Measurements from ENCODE around the gene CELA3A. TPM values are rescaled to one million over a fixed set of nuclear protein-coding genes. Genes with fewer than 3 reads are reported as not detected.
A peak's percentile ranks its signal among the peaks of the same experiment; 100 is the strongest.

CELA3A gene
- total and polyA plus RNA-seq, 2 of the 13 experiments (the other 11 are each of a cell fraction or from before 2014, with no cell fraction given): 0.09 TPM; not detected in 1

- TF ChIP-seq, protein P1, sequence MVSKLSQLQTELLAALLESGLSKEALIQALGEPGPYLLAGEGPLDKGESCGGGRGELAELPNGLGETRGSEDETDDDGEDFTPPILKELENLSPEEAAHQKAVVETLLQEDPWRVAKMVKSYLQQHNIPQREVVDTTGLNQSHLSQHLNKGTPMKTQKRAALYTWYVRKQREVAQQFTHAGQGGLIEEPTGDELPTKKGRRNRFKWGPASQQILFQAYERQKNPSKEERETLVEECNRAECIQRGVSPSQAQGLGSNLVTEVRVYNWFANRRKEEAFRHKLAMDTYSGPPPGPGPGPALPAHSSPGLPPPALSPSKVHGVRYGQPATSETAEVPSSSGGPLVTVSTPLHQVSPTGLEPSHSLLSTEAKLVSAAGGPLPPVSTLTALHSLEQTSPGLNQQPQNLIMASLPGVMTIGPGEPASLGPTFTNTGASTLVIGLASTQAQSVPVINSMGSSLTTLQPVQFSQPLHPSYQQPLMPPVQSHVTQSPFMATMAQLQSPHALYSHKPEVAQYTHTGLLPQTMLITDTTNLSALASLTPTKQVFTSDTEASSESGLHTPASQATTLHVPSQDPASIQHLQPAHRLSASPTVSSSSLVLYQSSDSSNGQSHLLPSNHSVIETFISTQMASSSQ (IDR thresholded peaks at IDR 0.05; ENCODE audit: low read depth): no peak
- TF ChIP-seq, protein P1 (CRISPR knock-in tag; IDR thresholded peaks at IDR 0.05; ENCODE audit: borderline replicate concordance): no peak
- no peak for TF ChIP-seq ZNF17 (CRISPR knock-in tag; IDR thresholded peaks at IDR 0.05)
- peak; percentile 51; the same call in 1 of the 2 replicates for TF ChIP-seq HOXA9 (CRISPR knock-in tag; IDR thresholded peaks at IDR 0.05; ENCODE audit: borderline replicate concordance)
- TF ChIP-seq, protein P2, sequence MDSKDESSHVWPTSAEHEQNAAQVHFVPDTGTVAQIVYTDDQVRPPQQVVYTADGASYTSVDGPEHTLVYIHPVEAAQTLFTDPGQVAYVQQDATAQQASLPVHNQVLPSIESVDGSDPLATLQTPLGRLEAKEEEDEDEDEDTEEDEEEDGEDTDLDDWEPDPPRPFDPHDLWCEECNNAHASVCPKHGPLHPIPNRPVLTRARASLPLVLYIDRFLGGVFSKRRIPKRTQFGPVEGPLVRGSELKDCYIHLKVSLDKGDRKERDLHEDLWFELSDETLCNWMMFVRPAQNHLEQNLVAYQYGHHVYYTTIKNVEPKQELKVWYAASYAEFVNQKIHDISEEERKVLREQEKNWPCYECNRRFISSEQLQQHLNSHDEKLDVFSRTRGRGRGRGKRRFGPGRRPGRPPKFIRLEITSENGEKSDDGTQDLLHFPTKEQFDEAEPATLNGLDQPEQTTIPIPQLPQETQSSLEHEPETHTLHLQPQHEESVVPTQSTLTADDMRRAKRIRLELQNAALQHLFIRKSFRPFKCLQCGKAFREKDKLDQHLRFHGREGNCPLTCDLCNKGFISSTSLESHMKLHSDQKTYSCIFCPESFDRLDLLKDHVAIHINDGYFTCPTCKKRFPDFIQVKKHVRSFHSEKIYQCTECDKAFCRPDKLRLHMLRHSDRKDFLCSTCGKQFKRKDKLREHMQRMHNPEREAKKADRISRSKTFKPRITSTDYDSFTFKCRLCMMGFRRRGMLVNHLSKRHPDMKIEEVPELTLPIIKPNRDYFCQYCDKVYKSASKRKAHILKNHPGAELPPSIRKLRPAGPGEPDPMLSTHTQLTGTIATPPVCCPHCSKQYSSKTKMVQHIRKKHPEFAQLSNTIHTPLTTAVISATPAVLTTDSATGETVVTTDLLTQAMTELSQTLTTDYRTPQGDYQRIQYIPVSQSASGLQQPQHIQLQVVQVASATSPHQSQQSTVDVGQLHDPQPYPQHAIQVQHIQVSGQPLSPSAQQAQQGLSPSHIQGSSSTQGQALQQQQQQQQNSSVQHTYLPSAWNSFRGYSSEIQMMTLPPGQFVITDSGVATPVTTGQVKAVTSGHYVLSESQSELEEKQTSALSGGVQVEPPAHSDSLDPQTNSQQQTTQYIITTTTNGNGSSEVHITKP (CRISPR knock-in tag; IDR thresholded peaks at IDR 0.05; ENCODE audit: low read depth): peak; percentile 48; the same call in 1 of the 2 replicates
- TF ChIP-seq HIC2 (CRISPR knock-in tag; IDR thresholded peaks at IDR 0.05; ENCODE audit: low read depth): peak; percentile 36; the same call in 1 of the 2 replicates
- TF ChIP-seq HNF4G (IDR thresholded peaks at IDR 0.05; ENCODE audit: borderline replicate concordance, low read depth, low read length): peak; percentile 71; the same call in 1 of the 2 replicates
- no peak; the same call in 1 of the 2 replicates for TF ChIP-seq HNF4G (CRISPR knock-in tag; IDR thresholded peaks at IDR 0.05; ENCODE audit: borderline replicate concordance, low read depth)
- TF ChIP-seq CHD2 (IDR thresholded peaks at IDR 0.05; ENCODE audit: low read depth, low read length): no peak
- TF ChIP-seq ZNF451 (CRISPR knock-in tag; IDR thresholded peaks at IDR 0.05): no peak
- TF ChIP-seq ZNF841 (CRISPR knock-in tag; IDR thresholded peaks at IDR 0.05; ENCODE audit: borderline replicate concordance): no peak
- TF ChIP-seq ZNF30 (CRISPR knock-in tag; IDR thresholded peaks at IDR 0.05): 0 out of 2 replicates have a peak, but pooled peaks have one; percentile 37
- TF ChIP-seq POLR2AphosphoS2 (IDR thresholded peaks at IDR 0.05; ENCODE audit: low read depth, low read length): no peak
- TF ChIP-seq NCOR1 (IDR thresholded peaks at IDR 0.05; ENCODE audit: borderline replicate concordance, low read length): no peak; the same call in 1 of the 2 replicates
- TF ChIP-seq TBL1XR1 (IDR thresholded peaks at IDR 0.05; ENCODE audit: borderline replicate concordance, low read length, partially characterized antibody): no peak
- no peak for TF ChIP-seq CENPT (CRISPR knock-in tag; IDR thresholded peaks at IDR 0.05; ENCODE audit: low read depth)
- no peak for TF ChIP-seq SSRP1 (CRISPR knock-in tag; IDR thresholded peaks at IDR 0.05)
- peak; percentile 86 for TF ChIP-seq ZMYM3 (CRISPR knock-in tag; IDR thresholded peaks at IDR 0.05)
- TF ChIP-seq AKAP8 (CRISPR knock-in tag; IDR thresholded peaks at IDR 0.05): 0 out of 2 replicates have a peak, but pooled peaks have one; percentile 32
- TF ChIP-seq ZNF792 (CRISPR knock-in tag; IDR thresholded peaks at IDR 0.05): no peak
Measured at GRCh38 chr1:22025368-22026155, 24.1 kb downstream of the CELA3A start (continued).
